Activated naive CD4-positive, alpha-beta T cell treated with anti-CD3 and anti-CD28 coated beads, Interleukin-2, amount 10 ng/mL, durations not matched to agents 7 days and 5 days (primary cell): Measurements from ENCODE around the gene BORCS5.
"Not testable (repeated sequence)": the region's sequence is repeated elsewhere in the genome, so short reads cannot be mapped to it uniquely, and the experiment has no call there.

Source experiments
- CTCF ChIA-PET: fragments of 350-600 bp; sonication (Branson Sonifier 250); formaldehyde crosslinking; loops from one replicate; lab custom pipeline; 2021; ENCODE audit warnings: antibody characterized with exemption; lab: Charles Lee
- DNase-seq: peaks from one replicate; pipeline ENCODE4 v3.0.0-alpha.2; 2020
- H3K27ac Mint-ChIP-seq: one replicate; pipeline ENCODE4 v1.8.0; 2021; ENCODE audit warnings: mild to moderate bottlenecking, moderate library complexity, mixed read lengths
- H3K27me3 Mint-ChIP-seq: one replicate; pipeline ENCODE4 v1.8.0; 2021; ENCODE audit warnings: mild to moderate bottlenecking, mixed read lengths
- H3K36me3 Mint-ChIP-seq: one replicate; pipeline ENCODE4 v1.8.0; 2021; ENCODE audit warnings: mixed read lengths
- H3K4me1 Mint-ChIP-seq: one replicate; pipeline ENCODE4 v1.8.0; 2021; ENCODE audit warnings: mixed read lengths
- H3K4me3 Mint-ChIP-seq: one replicate; pipeline ENCODE4 v1.8.0; 2021; ENCODE audit warnings: mild to moderate bottlenecking, moderate library complexity, mixed read lengths
- H3K9me3 Mint-ChIP-seq: one replicate; pipeline ENCODE4 v1.8.0; 2021; ENCODE audit warnings: mixed read lengths

The BORCS5 gene

DNA sequence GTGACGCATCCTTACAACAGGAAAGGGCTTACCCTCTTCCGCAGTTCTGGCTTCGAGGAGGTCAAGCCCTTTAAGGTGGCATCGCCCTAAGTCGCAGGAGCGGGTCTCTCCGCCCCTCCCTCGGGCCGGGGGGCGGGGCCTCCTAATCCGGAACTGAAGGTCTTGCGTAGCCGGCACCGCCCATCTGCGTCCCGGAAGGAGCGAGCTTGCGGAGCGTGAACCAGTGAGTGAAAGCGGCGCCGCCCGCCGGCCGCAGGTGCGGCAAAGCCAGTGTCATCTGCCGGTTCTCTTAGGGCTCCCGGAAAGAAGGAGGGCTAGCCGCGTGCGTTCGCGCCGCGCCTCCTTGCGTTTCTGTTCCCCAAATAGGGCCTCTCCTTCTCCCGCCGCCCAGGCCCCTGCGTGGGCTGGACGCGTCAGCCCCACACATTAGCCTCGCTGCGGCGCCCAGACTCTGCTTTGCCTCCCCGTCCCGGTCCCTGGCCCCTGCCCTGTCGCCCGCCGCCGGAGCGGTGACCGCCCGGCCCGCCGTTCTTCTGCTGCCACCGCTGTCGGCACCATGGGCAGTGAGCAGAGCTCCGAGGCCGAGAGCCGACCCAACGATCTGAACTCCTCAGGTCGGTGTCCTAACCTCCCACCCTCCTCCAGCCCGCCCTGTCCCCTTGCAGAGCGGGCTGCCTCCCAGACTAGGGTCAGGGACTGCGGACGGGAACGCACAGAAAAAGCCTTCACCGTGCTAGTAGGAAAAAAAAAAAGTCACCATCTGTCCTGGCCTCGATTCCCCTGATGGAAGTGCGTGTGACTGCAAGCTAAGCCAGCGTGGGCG is at the start of gene BORCS5:
Gene BORCS5, plus strand, starts transcription at position 183 of the 823 bp plus-strand sequence. Its CDS starts 374 bp downstream, at position 557.
- CTCF ChIA-PET = interaction anchor here (0.6 to 2.6 kb wide), 9 partner anchors 8 to 359 kb away, joined by 3 to 23 read pairs (median 7); partner anchors contain the start of genes CDKN1B and MANSC1
- Mint-ChIP-seq H3K4me1 (peaks cover 60% of the 10 kb centered on the region), H3K27me3 (no peaks in the 10 kb centered on the region), H3K36me3 (peaks cover 10% of the 10 kb centered on the region), H3K27ac (peak within 1 kb of the TSS; percentile 97), H3K4me3 (peak within 1 kb of the TSS; percentile 90), H3K9me3 (no peaks in the 10 kb centered on the region)
- peak; percentile 99 for DNase-seq

DNA sequence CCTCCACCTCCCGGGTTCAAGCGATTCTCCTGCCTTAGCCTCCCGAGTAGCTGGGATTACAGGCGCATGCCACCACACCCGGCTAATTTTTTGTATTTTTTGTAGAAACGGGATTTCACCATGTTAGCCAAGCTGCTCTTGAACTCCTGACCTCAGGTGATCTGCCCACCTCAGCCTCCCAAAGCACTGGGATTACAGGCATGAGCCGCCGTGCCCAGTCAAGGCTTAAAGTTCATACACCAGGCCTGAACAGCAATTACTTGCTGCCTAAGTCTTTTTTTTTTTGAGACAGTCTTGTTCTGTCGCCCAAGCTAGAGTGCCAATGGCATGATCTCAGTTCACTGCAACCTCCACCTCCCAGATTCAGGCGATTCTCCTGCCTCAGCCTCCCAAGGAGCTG is 46.2 kb upstream of the BORCS5 start:
- H3K27ac Mint-ChIP-seq, H3K4me1 Mint-ChIP-seq, H3K9me3 Mint-ChIP-seq, CTCF ChIA-PET, H3K36me3 Mint-ChIP-seq, H3K4me3 Mint-ChIP-seq, DNase-seq, H3K27me3 Mint-ChIP-seq: not testable (repeated sequence)

DNA sequence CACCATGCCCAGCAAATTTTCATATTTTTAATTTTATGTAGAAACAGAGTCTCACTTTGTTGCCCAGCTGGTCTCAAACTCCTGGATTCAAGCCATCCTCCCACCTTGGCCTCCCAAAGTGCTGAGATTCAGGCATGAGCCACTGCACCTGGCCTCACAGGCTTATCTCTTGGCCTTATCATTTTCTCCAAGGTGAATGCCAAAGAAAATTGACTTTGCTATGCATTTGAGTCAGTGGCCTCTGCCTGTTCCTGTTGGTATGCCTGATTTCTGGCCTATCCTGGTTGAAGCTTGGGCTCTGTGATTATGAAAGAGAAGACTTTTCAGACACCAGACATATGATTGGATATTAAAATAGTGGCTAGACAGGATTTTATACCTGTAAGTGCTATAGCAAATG is 41.0 kb upstream of the BORCS5 start:
- DNase-seq = no peak
- CTCF ChIA-PET = interaction anchor here (0.7 kb wide), 1 partner anchor 485 kb away, joined by 3 read pairs; no protein-coding TSS in a partner anchor
- Mint-ChIP-seq H3K4me3 (no peak overlapping the region), H3K27me3 (no peaks in the 10 kb centered on the region), H3K36me3 (no peaks in the 10 kb centered on the region), H3K4me1 (no peaks in the 10 kb centered on the region), H3K27ac (no peak overlapping the region), H3K9me3 (no peaks in the 10 kb centered on the region)

DNA sequence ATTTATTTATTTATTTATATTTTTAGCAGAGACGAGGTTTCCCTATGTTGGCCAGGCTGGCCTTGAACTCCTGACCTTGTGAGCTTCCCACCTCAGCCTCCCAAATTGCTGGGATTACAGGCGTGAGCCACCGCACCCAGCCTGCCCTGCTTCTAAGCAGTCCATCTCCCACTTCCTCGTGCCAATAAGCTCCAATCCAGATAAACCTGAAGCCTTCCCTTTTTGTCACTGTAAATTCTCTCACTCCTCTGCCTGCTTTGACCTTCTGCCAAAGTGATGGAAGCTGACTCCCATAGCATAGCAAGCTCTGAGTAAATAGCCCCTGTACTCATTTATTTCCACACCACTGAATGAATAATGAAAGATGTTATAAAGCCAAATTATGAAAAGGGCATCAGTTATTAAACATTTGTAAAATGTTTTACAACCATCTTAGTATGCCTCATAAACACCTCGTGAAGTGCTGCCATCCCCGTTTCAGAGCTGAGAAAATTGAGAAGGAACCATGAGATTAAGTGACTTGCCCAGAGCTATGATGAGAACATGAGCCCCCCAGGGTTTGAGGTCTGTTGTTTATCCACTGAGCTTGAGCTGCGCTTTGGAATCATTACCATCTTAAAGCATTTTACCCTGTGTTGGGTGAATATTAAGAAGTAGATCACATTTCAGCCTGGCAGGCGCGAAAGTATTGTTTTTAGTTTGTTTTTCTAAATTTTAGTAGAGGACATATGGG is 37.3 kb upstream of the BORCS5 start:
- DNase-seq = no peak
- no peaks in the 10 kb centered on the region for H3K27me3 Mint-ChIP-seq
- H3K36me3 Mint-ChIP-seq = no peaks in the 10 kb centered on the region
- no peak overlapping the region for H3K4me3 Mint-ChIP-seq
- CTCF ChIA-PET = no interaction called here
- no peak overlapping the region for H3K27ac Mint-ChIP-seq
- no peaks in the 10 kb centered on the region for H3K9me3 Mint-ChIP-seq
- no peaks in the 10 kb centered on the region for H3K4me1 Mint-ChIP-seq

DNA sequence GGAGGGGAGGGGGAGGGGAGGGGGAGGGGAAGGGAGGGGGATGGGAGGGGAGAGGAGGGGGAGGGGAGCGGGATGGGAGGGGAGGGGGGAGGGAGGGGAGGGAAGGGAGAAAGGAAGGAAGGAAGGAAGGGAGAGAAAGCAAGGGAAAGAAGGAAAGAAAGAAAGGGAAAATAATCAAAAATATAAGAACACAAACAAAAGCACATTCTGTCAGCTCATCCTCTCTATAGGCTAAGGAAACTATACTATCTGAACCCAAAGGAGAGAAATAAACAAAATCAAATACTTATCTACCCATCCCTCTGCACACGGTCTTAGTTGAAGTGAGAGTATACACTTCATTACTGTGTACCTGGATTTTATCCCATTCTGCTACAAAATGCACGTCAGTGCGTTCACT is 33.8 kb upstream of the BORCS5 start:
- H3K4me3 Mint-ChIP-seq = no peak overlapping the region
- H3K27ac Mint-ChIP-seq = no peak overlapping the region
- no peak for DNase-seq
- no peaks in the 10 kb centered on the region for H3K9me3 Mint-ChIP-seq
- CTCF ChIA-PET = interaction anchor here (0.9 kb wide), 1 partner anchor 13 kb away, joined by 3 read pairs; no protein-coding TSS in a partner anchor
- H3K27me3 Mint-ChIP-seq = no peaks in the 10 kb centered on the region
- peaks cover 8% of the 10 kb centered on the region for H3K4me1 Mint-ChIP-seq
- no peaks in the 10 kb centered on the region for H3K36me3 Mint-ChIP-seq

DNA sequence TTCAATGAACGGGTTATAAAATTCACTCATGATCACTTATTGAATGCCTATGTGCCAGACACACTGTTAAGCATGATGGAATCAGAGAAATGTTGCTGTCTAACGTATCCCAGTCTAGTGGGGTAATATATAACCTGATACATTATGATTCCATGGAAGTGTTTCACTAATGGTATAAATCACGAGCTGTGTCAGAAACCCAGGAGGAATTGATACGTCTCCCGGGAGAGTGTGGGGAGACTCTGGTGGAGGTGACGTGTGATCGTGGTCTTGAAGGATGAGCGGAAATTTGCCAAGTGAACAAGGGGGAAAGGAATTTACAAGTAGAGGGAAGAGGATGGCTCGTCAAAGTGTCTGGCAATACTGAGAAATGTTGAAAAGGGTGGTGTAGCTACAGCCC is 33.3 kb upstream of the BORCS5 start:
- CTCF ChIA-PET = interaction anchor here (0.9 kb wide), 1 partner anchor 12 kb away, joined by 3 read pairs; no protein-coding TSS in a partner anchor
- no peaks in the 10 kb centered on the region for H3K9me3 Mint-ChIP-seq
- no peaks in the 10 kb centered on the region for H3K27me3 Mint-ChIP-seq
- no peak overlapping the region for H3K27ac Mint-ChIP-seq
- peaks cover 8% of the 10 kb centered on the region for H3K4me1 Mint-ChIP-seq
- no peaks in the 10 kb centered on the region for H3K36me3 Mint-ChIP-seq
- no peak overlapping the region for H3K4me3 Mint-ChIP-seq
- DNase-seq = no peak

DNA sequence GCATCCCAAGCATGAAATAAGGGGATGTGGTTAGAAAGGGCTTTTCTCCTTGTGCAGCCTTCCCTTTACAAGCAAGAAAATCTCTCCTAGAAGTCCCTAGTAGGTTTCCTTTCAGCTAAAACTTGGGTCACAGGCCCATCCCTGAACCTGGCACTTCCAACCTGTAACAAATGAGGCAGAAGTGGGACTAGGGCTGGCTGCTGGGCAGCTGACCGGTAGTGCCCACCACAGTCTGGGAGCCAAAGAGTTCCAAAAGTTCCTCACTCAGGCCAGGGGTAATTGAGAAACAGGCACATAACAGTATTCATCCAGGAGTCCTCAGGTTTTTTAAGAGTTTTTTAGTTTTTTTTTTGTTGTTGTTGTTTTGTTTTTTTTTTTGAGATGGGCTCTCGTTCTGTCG is 30.6 kb upstream of the BORCS5 start:
- no peak for DNase-seq
- Mint-ChIP-seq H3K9me3 (no peaks in the 10 kb centered on the region), H3K4me3 (no peak overlapping the region), H3K4me1 (peaks cover 8% of the 10 kb centered on the region), H3K36me3 (no peaks in the 10 kb centered on the region), H3K27me3 (peaks cover 7% of the 10 kb centered on the region), H3K27ac (no peak overlapping the region)
- CTCF ChIA-PET = interaction anchor here (1.2 to 4.3 kb wide), 6 partner anchors 155 to 745 kb away, joined by 3 to 25 read pairs (median 7); no protein-coding TSS in a partner anchor

DNA sequence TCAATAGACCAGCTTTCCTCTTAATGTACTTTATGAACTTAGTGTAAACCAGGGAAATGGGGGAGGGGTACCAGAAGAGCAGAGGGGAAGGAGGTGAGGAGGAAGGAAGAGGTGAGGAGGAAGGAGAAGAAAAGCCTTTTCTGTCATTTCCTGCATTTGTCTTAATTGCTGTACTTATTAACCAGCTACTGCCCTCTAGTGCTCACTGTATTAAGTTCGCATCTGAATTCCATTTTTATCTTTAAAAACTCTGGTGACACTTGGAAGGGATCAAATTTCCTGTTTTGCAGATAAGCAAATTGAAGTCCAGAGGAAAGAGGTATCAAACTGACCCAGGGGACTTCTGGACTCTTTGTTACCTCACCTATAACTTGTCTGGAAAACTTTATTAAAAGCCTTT is 29.1 kb upstream of the BORCS5 start:
- Mint-ChIP-seq H3K4me1 (peaks cover 8% of the 10 kb centered on the region), H3K27me3 (peaks cover 17% of the 10 kb centered on the region), H3K27ac (no peak overlapping the region), H3K9me3 (no peaks in the 10 kb centered on the region), H3K36me3 (no peaks in the 10 kb centered on the region), H3K4me3 (no peak overlapping the region)
- DNase-seq = peak; percentile 22
- CTCF ChIA-PET = interaction anchor here (0.8 to 4.3 kb wide), 12 partner anchors 120 to 747 kb away, joined by 3 to 25 read pairs (median 4); no protein-coding TSS in a partner anchor

DNA sequence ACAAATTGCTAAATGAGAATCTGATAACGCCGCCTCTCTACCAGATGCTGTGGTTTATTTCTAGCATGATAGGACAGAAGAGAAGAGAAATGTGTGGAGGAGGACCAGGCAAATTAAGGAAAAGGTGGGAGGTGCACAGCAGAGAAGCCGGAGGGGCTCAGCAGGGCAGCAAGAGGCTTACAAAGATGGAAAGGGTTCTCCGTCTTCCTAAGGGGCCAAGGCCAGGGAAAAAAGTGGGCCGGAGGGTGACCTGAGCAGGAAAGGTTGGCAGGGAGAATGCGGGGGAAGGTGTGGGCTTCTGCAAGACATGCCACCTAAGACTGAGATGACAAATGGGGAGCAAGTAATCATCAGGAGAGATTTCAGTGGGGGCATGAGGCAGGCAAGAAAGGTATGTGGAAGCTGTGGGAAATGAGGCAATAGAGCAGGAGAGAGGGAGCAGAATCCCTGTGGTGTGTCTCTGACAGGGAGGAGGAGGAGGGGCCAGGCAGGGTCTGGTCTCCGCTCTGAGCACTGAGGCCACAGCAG is 25.6 kb upstream of the BORCS5 start:
- Mint-ChIP-seq H3K4me1 (peaks cover 29% of the 10 kb centered on the region), H3K9me3 (no peaks in the 10 kb centered on the region), H3K4me3 (no peak overlapping the region), H3K36me3 (no peaks in the 10 kb centered on the region), H3K27me3 (peaks cover 21% of the 10 kb centered on the region), H3K27ac (no peak overlapping the region)
- DNase-seq = no peak
- CTCF ChIA-PET = interaction anchor here (1.1 to 1.3 kb wide), 2 partner anchors 9 to 250 kb away, joined by 3 to 4 read pairs; no protein-coding TSS in a partner anchor

DNA sequence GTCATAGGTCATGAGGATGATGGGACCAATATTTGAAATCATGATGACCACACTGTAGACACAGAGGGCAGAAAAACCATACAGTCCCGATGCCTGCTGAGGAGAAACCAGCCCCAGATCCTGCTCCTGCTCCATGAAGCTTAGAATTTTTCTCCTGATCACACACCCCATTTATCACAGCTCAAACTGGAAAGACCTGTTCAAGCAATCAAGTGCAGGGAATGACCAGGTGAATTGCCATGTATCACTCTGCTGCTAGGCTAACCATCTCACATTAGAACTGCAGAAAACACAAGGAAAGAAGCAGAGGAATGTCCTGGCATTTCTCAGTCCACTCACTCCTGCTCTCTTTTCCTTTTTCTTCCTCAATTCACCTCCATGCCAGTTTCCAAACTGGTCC is 25.0 kb upstream of the BORCS5 start:
- Mint-ChIP-seq H3K4me3 (no peak overlapping the region), H3K9me3 (no peaks in the 10 kb centered on the region), H3K27ac (no peak overlapping the region), H3K4me1 (peaks cover 29% of the 10 kb centered on the region), H3K36me3 (no peaks in the 10 kb centered on the region), H3K27me3 (peaks cover 21% of the 10 kb centered on the region)
- DNase-seq = no peak
- CTCF ChIA-PET = interaction anchor here (3.5 kb wide), 1 partner anchor 19 kb away, joined by 18 read pairs; the partner anchor contains the start of gene MANSC1

DNA sequence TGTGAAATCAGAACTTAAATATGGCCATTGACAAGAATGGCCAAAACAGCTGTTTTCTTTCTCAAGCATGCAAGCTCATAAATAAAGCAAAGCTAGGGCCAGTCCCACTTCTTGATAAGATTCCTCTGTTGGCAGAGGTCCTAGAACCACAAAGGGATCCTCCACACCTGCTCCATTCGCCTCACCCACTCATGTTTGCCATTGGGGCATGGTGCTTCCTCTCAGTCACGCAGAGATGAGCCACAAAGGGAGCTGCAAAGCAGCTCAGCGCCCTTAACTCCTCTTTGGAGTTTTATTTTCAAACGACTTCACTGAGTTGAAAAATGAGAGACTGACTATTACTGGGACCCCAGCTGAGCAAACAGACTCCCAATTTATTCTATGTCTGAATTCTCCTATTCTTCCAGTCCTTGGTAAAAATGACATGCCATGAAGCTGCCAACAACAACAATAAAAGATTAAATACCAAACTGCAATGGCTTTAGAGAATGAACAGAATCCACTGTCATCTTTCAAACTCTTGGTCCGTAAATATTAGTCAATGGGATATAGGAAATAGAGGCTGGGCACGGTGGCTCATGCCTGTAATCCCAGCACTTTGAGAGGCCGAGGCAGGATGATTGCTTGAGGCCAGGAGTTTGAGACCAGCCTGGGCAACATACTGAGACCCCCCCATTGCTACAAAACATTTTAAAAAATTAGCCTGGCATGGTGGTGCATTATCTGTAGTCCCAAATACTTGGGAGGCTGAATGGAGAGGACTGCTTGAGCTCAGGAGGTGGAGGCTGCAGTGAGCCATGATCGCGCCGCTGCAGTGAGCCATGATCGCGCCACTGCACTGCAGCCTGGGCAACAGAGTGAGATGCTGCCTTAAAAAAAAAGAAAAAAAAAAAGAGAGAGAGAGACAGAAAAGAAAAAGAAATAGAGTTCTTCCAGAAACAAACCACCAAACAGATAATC is 23.2 kb upstream of the BORCS5 start:
- no peak for DNase-seq
- no peak overlapping the region for H3K27ac Mint-ChIP-seq
- H3K9me3 Mint-ChIP-seq = no peaks in the 10 kb centered on the region
- no peaks in the 10 kb centered on the region for H3K36me3 Mint-ChIP-seq
- no peak overlapping the region for H3K4me3 Mint-ChIP-seq
- CTCF ChIA-PET = interaction anchor here (0.6 to 3.5 kb wide), 19 partner anchors 8 to 756 kb away, joined by 3 to 23 read pairs (median 3); partner anchors contain the start of genes BORCS5 and MANSC1
- H3K27me3 Mint-ChIP-seq = peaks cover 21% of the 10 kb centered on the region
- peaks cover 28% of the 10 kb centered on the region for H3K4me1 Mint-ChIP-seq

DNA sequence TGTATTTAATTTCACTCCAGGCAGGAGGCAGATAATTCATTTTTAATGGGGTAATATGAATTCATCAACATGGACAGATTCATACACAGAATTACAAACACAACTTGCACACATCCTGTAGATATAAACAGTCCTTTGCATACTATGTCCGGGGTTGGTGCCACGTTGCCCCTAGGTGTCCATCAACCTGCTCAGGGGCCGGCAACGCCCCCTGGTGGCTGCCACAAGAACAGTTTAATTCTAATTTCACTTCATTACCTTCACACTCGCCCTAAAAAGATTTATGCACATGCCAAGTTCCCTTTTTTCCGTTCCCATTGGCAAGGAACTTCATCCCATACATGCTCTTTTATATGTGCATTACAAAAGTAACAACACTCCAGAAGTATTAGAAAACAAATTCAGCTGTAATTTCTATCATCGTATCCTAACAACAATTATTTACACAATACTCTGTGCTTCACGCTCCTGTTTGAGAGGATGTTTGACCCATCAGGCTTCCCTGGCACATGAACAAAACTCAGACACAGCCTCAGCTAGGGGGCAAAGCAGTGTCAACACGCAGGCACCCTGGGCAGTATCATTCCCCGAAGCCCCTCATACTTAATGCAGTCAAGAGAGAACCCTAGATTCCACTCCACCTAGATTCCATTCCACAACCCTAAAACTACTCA is 22.4 kb upstream of the BORCS5 start:
- Mint-ChIP-seq H3K27me3 (peaks cover 21% of the 10 kb centered on the region), H3K27ac (no peak overlapping the region), H3K36me3 (no peaks in the 10 kb centered on the region), H3K9me3 (no peaks in the 10 kb centered on the region), H3K4me1 (peaks cover 31% of the 10 kb centered on the region), H3K4me3 (no peak overlapping the region)
- DNase-seq = peak; percentile 70
- CTCF ChIA-PET = interaction anchor here (0.6 to 3.5 kb wide), 13 partner anchors 9 to 754 kb away, joined by 3 to 23 read pairs (median 3); partner anchors contain the start of genes BORCS5 and MANSC1
